ENCODE data around the gene TSKS.

TSKS gene, protein sequence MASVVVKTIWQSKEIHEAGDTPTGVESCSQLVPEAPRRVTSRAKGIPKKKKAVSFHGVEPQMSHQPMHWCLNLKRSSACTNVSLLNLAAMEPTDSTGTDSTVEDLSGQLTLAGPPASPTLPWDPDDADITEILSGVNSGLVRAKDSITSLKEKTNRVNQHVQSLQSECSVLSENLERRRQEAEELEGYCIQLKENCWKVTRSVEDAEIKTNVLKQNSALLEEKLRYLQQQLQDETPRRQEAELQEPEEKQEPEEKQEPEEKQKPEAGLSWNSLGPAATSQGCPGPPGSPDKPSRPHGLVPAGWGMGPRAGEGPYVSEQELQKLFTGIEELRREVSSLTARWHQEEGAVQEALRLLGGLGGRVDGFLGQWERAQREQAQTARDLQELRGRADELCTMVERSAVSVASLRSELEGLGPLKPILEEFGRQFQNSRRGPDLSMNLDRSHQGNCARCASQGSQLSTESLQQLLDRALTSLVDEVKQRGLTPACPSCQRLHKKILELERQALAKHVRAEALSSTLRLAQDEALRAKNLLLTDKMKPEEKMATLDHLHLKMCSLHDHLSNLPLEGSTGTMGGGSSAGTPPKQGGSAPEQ
- 1.1 reads per million for total RNA-seq

DNA sequence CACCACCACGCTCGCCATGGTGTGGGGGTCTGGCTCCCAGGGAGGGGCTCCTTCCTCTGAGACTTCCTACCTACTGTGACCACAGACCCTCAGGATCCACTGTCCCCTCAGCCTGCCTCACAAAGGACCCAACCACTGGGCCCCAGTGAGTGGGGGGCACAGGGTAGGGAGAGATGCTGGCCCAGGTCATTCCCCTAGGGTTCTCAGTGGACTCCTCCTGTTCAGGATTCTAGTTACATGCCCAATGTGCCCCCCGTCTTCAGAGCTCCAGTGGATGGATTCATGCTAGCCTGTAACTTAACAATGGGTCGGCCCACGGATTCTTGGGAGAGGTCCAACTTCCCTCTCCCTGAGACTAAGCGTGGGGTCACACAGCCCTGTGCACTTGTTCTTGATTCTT, at the start of gene TSKS:
Gene TSKS, minus strand, starts transcription at position 77 of the 400 bp plus-strand sequence. Its CDS starts 59 bp downstream, at position 18.
- no peak for DNase-seq

DNA sequence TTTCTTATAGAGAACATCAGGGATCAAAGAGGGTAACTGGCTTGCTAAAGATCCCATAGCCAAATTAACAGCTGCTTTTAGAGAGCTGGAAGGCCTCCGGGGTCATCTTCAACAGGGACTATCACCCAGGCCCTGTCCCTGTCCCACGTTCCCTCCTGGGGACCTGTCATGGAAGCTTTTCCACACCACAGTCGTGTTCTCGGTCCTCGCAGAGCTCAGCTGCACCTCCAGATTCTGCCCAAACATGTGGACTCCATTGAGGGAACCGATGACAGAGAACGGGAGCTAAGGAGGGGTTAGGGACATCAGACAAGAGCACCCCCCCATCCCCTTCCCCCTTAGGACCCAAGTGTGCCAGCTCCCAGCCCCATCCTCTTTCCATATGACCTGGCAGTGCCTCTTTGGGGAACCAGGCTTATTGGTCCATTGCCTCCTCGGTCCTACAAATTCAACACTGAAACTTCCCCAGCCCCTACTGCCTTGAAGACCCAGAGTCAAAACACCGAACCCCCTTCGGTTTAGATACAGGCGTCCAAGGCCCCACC, 49.4 kb upstream of the TSKS start:
- no peak for DNase-seq

DNA sequence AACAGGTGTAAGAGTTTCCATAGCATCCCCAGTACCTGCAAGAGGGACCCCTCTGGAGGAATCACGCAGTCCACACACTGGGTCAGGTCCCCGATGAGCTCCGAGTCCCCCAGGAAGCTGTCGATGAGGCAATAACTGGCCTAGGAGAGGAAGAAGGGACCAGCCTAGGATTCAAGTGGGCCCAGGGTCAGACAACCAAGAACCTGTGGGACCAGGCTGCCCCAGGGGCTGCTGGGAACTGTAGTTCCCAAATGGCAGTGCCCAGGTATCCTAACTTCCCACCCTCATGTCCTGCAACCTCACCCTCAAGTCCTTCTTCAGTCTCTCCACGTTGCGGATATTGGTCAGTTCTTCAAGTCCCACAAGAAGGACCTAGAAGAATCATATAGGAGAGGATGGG, 48.2 kb upstream of the TSKS start:
- DNase-seq = no peak

DNA sequence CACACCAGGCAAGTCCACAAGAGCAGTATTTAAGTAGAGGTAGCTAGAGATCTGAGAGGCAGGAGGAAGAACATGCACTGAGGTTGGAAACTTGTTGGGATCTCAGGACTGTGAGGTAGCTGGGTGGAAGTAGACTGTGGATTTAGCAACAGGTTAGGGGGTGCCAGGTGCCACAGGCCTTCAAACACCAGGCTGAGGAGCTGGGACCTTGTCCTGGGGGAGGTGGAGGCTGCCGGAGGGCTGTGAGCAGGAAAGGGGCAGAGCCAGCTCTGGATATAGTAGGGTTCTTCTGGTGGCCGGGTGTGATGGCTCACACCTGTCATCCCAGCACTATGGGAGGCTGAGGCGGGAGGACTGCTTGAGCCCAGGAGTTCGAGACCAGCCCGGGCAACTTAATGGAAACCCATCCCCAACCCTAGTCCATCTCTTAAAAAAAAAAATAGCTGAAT, 46.9 kb upstream of the TSKS start:
- no peak for DNase-seq

DNA sequence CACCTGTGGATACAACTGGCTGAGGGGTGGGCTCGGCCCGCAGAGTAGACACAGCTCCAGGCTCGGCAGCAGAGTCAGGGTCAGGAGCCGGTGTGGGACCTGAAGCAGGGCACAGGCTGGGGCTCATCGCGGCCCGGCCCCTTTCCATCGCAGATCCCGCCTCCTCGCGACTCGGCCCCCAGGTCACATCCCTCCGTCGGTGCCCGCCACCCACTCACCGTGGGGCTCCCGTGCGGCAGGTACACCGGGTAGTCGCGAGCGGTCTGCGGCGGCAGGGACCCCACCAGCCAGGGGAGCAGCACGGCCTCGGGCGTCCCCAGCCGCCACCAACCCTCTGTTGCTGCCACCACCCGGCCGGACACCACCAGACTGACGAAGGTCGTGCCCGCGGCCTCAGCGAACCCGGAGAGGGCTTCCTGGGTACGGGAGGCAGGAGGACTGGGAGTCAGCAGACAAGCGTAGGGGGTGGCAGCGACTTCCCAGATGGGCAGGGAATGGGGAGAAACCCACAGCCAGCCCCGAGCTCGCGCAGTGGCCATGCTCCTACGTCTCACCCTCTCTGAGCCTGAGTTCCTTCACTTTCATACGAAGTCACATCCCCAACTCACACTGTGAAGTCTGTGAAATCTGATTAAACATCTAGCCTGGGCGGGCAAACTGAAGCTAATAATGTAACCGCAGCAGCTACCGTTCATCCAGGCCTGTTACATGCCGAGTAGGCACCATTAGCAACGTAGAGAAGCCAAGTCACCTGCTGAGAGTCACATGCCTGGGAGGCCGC, 46.2 kb upstream of the TSKS start:
- peak; percentile 43 for DNase-seq

DNA sequence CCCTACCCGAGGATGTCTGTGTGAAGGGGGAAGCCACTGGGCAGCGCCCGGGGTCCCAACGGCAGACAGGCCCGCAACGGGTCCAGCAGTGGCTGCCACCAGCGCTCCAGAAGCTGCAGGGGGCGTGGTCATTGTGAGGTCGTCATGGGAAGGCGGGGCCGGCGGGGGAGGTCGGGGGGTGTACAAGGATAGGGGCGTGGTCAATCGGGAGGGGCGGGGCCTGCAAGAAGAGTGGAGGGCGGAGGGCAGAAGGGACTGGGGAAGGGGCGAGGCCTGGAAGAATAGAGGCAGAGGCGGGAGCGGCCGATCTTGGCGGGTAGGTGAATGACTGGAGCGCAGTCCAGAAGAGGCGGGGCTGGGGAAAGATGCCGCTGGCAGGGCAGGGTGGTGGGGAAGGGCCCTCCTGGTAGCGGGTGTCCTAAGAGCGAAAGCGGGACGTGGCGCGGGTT, 45.6 kb upstream of the TSKS start:
- DNase-seq = peak; percentile 82

DNA sequence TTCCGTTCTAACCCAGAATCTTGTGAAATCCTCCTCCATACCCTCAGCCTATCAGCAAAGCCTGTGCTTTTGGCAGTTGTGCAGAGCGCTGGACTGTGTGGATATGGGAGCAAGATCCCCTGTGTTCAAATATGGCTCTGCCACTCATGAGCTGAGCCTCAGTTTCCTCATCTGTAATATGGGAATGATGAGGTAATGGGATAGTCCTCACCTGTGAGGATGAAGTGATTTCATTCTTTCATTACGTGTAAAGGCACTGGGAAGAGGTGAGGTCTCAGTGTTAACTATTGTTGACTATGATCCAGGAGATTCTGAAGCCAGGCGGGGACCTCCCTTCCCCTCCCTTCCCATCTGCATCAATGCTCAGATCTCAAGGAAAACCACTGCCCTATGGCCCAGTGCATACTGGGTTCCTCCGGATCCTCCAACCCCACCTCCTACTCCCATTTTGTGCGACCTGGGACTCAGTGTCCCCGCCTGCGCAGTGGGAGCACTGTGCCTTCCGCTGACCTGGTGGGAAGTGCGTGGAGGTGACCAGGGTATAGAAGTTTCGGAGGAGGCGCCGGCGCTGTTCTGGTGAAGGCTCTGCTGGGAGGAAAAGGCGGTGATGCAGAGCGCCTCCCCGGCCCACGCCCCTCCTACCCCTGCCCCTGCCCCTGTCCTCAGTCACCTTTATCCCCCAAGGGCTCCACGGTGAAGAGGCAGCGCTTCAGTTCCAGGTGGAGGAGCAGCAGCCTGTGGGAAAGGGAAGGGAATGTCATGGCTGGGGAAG, 45.0 kb upstream of the TSKS start:
- DNase-seq = no peak

DNA sequence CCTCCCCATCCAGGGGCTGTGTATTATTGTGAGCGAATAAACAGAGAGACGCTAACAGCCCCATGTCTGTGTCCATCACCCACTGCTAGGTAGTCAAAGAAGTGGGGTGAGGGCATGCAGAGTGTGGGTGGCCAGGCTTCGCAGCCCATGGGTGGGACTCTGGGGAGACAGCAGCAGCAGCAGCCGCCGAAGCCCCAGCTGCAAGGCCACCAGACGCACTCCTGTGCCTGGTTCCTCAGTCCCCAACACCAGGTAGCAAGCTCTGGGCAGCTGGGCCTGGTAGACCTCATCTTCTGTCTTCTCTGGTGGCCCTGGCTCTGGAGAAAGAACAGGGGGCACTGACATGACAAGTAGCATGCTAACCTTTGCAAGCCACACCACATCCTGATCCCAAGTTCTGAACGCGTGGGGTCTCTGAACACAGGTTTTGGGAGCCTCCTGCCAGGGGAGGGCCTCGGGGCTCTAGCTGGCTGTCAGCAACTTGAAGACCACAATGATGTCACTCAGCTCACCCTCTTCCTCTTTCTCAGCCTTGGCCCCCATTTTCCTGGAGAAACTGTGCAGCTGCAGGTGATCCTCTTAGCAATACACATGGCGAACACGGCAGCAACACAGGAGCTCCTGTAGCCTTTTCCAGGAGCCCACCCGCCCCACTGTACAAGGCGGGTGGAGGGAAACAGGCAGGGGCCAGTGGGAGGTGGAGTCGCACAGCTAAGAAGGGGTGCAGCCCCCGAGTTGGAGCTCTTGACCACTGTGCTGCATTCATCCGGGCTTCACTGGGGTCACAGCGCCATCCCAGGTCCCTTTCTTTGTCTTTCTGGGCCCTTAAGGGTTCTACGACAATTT, 44.2 kb upstream of the TSKS start:
- no peak for DNase-seq

DNA sequence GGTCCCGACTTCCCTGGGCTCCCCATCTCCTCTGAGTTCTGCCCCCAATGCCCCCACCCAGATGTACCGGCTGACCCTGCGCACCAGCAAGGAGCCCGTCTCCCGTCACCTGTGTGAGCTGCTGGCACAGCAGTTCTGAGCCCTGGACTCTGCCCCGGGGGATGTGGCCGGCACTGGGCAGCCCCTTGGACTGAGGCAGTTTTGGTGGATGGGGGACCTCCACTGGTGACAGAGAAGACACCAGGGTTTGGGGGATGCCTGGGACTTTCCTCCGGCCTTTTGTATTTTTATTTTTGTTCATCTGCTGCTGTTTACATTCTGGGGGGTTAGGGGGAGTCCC, 43.5 kb upstream of the TSKS start:
- no peak for DNase-seq

DNA sequence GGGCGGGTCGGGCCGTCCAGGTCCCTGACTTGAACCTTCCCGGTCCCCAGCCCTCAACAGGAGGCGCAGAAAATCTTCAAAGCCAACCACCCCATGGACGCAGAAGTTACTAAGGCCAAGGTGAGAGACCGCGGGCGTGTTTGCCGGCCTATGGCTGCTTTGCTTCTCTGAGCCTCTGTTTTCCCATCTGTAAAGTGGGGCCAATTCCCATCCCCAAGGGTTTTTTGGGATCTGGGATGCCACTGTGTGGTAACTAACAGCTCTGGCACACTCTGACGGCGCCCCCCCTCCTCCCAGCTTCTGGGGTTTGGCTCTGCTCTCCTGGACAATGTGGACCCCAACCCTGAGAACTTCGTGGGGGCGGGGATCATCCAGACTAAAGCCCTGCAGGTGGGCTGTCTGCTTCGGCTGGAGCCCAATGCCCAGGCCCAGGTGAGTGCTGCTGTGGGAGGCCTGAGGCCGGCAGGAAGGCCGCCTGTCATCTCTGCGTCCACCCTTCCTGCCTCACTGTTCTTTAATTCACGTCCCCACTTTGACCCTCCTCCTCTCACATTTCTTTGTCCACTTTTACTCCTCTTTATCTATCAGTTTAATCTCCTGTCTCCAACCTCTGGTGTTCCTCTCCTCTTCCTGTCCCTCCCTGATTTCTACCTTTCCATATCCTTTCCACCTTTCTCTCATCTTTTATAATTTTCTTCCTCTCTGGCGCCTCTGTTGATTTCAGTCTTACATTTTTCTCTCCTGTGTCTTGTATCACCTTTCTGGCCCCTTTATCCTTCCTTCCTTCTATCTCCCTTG, 42.9 kb upstream of the TSKS start:
- DNase-seq = no peak

DNA sequence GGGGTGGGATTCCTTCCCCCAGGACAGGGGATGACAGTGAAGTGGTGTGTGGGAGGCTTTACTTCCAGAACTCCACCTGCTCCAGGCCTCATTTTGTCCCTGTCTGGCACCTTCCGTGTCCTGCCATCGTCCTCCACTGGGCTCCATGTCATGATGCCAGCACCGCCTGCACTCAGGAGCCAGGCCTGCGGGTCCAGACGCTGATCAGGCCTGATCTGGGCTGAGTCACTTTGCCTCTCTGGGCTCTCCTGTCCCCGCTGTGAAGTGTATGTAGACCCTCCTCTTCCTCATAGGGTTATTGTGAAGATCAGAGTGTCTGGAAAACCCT, 40.4 kb upstream of the TSKS start:
- no peak for DNase-seq

DNA sequence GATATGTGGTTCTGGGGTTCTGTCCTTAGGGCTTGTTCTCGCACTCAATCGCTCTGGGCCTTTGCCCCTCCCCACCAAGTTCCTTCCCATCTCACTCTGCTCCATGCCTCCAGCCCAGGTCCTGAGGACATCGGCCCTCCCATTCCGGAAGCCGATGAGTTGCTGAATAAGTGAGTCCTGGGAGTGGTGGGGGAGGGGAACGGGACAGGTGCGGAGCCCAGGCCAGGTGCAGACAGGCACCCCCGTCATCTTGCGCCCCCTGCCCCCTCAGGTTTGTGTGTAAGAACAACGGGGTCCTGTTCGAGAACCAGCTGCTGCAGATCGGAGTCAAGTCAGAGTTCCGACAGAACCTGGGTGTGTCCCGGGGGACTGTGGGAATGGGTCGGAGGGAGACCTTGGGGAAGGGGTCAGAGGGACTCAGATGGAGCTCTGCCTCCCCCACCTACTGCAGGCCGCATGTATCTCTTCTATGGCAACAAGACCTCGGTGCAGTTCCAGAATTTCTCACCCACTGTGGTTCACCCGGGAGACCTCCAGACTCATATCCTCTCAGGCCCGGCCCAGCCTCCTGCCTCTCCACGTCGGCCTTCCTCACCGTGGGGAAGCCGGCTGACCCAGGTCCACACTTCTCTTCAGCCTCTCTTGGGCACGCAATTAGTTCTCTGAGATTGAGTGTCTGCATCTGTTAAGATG, 39.9 kb upstream of the TSKS start:
- no peak for DNase-seq

DNA sequence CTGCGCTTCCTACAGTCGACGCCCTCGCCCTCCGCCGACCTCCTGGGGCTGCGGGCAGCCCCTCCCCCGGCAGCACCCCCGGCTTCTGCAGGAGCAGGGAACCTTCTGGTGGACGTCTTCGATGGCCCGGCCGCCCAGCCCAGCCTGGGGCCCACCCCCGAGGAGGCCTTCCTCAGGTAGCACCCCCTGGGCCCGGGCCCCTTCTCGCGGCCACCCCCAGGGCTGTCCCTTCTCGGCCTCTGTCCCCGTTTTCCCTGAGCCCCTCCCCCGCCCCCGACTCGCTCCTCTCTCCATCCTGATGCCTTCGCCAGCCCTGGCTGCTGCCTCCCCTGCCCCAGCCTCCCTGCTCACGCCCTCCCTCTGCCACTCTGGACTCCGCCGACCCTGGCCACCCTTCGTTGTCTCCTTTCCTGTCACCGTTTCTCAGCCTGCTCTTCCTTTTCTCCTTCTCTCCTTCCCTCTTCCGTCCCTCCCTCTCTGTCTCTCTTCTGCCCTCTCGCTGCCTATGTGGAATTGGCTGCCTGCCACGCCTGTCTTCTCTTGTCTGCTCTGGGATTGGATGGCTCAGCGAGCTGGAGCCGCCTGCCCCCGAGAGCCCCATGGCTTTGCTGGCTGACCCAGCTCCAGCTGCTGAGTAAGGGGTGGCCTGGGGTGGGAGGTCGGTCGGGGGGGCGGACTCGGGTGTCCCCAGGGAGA, 39.0 kb upstream of the TSKS start:
- DNase-seq = no peak

DNA sequence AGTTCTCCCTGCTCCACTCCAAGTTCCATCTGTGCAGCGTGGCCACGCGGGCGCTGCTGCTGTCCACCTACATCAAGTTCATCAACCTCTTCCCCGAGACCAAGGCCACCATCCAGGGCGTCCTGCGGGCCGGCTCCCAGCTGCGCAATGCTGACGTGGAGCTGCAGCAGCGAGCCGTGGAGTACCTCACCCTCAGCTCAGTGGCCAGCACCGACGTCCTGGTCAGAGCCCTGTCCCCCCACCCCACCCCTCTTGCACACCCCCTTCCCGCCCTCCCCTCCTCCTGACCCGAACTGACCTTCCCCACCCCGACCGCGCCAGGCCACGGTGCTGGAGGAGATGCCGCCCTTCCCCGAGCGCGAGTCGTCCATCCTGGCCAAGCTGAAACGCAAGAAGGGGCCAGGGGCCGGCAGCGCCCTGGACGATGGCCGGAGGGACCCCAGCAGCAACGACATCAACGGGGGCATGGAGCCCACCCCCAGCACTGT, 38.3 kb upstream of the TSKS start:
- no peak for DNase-seq

DNA sequence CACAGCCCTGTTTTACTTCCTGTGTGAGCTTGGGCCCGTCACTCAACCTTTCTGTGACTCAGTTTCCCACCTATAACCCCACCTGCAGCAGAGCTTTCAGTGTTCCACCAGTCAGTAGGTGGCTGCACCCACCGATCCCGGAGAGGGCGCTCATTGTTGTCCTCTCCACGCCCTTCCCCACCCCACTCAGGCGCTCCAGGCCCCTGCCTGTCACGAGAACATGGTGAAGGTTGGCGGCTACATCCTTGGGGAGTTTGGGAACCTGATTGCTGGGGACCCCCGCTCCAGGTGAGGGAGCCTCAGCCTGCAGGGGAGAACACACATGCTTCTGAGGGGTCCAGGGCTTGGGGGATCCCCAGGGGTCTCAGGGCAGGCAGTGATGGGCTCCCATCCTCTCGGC, 37.7 kb upstream of the TSKS start:
- DNase-seq = no peak

DNA sequence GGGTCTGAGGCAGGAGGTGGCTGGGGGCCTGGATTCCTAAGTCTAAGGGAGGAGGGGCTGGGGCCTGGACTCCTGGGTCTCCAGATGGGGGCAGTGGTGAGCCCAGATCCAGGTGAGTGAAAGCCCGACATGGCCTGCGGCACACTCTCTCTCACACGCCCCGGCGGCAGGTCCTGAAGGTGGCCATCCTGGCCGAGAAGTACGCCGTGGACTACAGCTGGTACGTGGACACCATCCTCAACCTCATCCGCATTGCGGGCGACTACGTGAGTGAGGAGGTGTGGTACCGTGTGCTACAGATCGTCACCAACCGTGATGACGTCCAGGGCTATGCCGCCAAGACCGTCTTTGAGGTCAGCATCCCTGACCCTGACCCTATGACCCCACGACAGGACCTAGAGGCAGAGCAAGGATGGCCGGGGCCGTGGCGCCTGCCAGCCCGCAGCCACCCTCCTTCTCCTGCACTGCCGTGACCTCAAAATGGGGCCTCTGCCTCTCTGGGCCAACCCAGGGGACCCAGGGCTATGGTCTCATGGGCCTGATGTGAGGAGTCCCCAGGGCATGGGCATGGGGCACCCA, 36.8 kb upstream of the TSKS start:
- no peak for DNase-seq

DNA sequence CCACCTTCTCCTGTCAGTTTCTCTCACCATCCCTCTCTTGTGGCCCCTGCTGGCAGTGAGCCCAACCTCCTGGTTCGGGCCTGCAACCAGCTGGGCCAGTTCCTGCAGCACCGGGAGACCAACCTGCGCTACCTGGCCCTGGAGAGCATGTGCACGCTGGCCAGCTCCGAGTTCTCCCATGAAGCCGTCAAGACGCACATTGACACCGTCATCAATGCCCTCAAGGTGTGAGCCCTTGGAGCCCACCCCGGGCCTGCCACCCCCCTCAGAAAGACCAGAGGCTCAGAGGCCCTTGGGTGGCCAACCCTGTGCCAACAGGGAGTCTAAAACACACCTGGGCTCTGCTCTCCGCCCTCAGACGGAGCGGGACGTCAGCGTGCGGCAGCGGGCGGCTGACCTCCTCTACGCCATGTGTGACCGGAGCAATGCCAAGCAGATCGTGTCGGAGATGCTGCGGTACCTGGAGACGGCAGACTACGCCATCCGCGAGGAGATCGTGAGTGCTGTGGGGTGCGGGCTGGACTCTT, 36.2 kb upstream of the TSKS start:
- no peak for DNase-seq

DNA sequence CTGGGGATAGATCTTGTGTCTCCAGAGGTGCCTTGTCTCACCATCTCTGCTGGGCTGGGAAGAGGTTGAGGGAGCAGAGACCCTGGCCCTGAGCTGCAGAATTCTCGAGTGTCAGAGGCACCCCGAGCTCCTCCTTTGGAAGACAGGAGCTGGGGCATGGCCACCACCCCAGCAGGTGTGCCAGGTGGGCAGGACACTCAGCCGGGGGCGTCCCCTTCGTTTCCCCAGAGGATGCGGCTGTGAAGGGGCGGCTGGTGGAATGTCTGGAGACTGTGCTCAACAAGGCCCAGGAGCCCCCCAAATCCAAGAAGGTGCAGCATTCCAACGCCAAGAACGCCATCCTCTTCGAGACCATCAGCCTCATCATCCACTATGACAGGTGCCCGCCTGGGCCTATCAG, 35.5 kb upstream of the TSKS start:
- DNase-seq = no peak

DNA sequence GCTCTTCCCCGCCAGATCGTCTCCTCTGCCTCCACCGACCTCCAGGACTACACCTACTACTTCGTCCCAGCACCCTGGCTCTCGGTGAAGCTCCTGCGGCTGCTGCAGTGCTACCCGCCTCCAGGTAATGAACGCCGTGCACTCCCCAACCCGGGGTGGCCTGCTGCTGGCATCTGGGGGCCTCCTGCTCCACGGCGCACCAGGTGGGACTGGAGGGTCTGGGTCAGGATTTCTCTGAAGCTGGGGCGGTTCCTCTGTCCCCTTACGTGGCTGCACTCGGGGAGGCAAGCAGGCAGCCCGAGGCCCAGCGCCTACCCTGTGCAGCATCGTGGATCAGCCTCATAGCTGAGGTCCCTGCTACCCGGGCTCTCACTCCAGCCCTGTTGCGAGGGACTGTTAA, 32.5 kb upstream of the TSKS start:
- no peak for DNase-seq
